Stimulated activated naive CD8-positive, alpha-beta T cell treated with anti-CD3 and anti-CD28 coated beads, Interleukin-15, Interleukin-2, amounts not matched to agents 100 ng/mL and 50 ng/mL, for 24 hours (primary cell): Measurements from ENCODE around the gene DENND1A.

Source experiments
- H3K27ac Mint-ChIP-seq: one replicate; pipeline ENCODE4 v1.8.0; 2021; ENCODE audit warnings: mild to moderate bottlenecking, mixed read lengths
- H3K27me3 Mint-ChIP-seq: one replicate; pipeline ENCODE4 v1.8.0; 2021; ENCODE audit warnings: mixed read lengths
- H3K36me3 Mint-ChIP-seq: one replicate; pipeline ENCODE4 v1.8.0; 2021; ENCODE audit warnings: low read depth, mixed read lengths
- H3K4me1 Mint-ChIP-seq: one replicate; pipeline ENCODE4 v1.8.0; 2021; ENCODE audit warnings: low read depth, mixed read lengths
- H3K4me3 Mint-ChIP-seq: one replicate; pipeline ENCODE4 v1.8.0; 2021; ENCODE audit warnings: mild to moderate bottlenecking, mixed read lengths
- H3K9me3 Mint-ChIP-seq: one replicate; pipeline ENCODE4 v1.8.0; 2021; ENCODE audit warnings: mixed read lengths

DENND1A gene

DNA sequence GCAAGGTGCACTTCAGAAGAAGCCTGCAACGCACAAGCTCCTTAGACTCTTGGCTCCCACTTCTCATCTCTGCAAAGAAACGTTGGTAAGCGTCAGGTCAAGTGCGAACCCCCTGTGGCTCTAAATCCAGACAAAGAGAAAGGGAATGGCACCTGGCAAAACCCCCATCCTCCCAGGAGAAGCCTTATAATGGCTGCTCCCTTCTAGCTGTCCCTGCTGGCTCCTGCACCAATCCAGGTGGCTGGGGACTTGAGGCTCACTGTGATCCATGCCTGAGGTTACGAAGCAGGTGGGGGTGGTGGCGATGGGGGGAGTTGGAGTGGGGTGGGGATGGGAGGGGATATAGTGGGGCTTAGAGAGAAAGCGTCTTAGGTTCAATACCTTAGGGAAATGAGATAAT, 272.8 kb downstream of the DENND1A start:
- Mint-ChIP-seq H3K4me1 (peaks cover 20% of the 10 kb centered on the region), H3K27ac (no peak overlapping the region), H3K4me3 (no peak overlapping the region), H3K36me3 (peaks cover 36% of the 10 kb centered on the region), H3K9me3 (peaks cover 8% of the 10 kb centered on the region), H3K27me3 (no peaks in the 10 kb centered on the region)

DNA sequence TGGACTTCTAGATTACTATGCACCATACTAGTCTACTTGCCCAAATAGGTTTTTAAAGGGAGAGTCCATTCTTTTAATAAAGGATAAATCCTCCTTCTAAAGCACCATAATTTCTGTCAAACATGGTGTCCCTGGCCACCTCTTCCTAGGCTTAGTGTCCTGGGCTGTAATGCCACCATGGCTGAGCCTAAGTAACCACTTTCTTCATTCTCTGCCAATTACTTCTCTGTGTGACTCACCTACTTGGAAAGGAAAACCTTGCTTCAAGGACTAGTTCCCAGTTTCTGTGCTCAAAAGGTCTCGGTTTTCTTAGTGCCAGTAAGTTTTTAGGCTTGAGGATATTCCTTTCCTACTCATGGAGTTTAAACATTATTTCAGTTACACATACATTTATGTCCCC, 273.4 kb downstream of the DENND1A start:
- no peak overlapping the region for H3K27ac Mint-ChIP-seq
- H3K4me1 Mint-ChIP-seq: peaks cover 17% of the 10 kb centered on the region
- H3K36me3 Mint-ChIP-seq: peaks cover 36% of the 10 kb centered on the region
- no peak overlapping the region for H3K4me3 Mint-ChIP-seq
- no peaks in the 10 kb centered on the region for H3K27me3 Mint-ChIP-seq
- peaks cover 3% of the 10 kb centered on the region for H3K9me3 Mint-ChIP-seq

DNA sequence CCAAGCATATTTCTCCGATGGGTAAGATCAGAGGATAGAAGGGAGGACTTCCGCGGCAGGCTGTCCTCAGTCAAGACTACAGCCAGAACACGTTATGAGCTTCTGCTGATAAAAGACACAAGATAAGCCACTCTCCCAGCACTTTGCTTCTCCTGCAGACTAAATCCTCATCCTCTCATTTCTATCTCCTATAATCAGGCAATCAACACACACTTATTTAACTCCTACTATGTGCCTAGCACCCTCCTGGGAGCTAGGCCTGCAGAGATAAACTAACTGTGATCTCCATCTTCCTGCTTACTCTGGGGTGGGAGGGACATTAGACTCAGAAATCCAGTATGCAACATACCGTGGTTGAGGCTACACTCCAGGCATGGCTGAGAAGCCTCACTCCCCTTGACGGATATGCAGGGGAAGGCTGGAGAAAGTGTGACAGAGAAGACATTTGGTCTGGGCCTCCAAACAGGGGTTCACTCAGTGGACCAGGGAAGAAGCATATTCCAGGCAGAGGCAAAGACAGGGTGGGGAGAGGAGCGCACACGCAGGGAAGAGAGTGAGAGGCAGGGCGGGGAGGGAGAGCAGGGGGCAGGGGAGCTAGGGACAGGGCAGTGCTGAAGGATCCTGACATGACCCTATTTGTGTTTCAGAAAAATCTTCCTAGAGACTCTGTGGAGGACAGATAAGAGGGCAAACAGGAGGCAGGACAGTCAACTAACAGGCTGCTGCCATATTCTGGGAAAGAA, 274.1 kb downstream of the DENND1A start:
- Mint-ChIP-seq H3K36me3 (peaks cover 34% of the 10 kb centered on the region), H3K9me3 (no peaks in the 10 kb centered on the region)

DNA sequence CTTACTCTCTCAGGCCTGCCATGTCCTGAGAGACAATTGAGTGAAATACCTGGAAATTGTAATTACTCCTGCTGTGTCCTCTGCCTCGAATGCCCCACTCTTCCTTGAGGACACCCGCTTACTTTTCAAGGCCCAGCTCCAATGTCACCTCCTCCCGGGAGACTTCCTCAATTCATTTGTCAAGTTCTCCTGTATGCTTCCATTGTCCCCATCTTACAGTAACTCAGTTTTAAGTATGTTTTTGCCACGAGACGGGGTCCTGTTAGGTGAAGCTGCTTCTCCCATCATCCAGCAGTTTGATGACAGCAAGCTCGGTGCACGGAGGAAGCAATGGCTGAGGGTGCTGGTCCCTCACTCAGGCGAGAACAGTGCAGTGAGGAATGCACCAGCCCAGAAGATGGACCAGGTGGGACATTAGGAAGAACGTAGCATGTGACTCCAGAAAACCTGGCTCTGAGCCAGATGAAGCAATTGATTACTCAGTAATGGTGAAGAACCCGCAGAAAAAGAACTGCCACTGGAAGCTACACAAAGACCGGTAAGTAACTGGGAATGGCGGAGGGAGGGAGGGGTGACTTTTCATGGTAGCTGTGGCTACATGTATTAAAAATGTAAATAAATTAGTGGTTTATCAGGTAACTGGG, 274.8 kb downstream of the DENND1A start:
- H3K36me3 Mint-ChIP-seq: peaks cover 35% of the 10 kb centered on the region
- H3K4me1 Mint-ChIP-seq: peaks cover 10% of the 10 kb centered on the region
- H3K4me3 Mint-ChIP-seq: no peak overlapping the region
- no peaks in the 10 kb centered on the region for H3K27me3 Mint-ChIP-seq
- H3K27ac Mint-ChIP-seq: no peak overlapping the region
- H3K9me3 Mint-ChIP-seq: no peaks in the 10 kb centered on the region

More for the DNA sequence above, 274.1 kb downstream of the DENND1A start:
- H3K27me3 Mint-ChIP-seq: no peaks in the 10 kb centered on the region
- H3K4me1 Mint-ChIP-seq: peaks cover 15% of the 10 kb centered on the region
- no peak overlapping the region for H3K4me3 Mint-ChIP-seq
- H3K27ac Mint-ChIP-seq: no peak overlapping the region

DNA sequence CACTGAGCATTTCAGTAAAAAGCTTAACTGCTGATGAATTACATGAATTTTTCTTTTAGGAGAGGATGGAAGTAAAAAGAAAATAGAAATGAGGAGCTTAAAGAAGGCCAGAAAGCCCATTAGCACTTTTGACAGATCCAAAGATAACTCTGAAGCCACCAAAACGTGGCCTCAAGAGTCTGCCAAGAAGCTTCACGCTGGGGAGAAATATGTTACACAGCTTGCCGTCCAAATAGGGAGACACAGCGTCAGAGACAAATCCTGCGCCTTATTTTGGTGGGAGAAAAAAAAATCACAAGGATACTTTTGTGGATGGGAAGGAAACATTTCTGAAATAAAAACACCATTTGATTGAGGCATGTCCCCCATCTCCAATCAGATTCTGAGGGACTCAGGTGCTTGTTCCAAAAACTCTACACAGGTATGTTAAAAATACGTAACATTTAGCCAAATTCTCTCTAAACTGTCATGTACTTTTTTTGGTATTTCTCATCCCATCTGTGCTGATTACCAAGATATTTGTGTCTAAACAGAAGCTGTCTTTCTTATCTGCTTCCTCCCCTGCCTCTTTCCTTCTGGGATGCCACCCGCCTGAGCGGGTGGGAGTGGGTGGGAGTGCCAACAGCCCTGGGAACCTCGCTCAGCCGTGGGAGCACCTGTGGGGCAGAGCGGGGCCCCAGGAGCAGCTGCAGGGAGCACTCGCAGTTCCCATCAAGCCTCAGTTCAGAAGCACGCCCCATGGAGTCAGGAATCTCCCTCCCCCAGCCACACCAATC, 275.5 kb downstream of the DENND1A start:
- H3K4me3 Mint-ChIP-seq: no peak overlapping the region
- peaks cover 9% of the 10 kb centered on the region for H3K4me1 Mint-ChIP-seq
- H3K27ac Mint-ChIP-seq: no peak overlapping the region
- no peaks in the 10 kb centered on the region for H3K9me3 Mint-ChIP-seq
- H3K36me3 Mint-ChIP-seq: peaks cover 35% of the 10 kb centered on the region
- no peaks in the 10 kb centered on the region for H3K27me3 Mint-ChIP-seq

DNA sequence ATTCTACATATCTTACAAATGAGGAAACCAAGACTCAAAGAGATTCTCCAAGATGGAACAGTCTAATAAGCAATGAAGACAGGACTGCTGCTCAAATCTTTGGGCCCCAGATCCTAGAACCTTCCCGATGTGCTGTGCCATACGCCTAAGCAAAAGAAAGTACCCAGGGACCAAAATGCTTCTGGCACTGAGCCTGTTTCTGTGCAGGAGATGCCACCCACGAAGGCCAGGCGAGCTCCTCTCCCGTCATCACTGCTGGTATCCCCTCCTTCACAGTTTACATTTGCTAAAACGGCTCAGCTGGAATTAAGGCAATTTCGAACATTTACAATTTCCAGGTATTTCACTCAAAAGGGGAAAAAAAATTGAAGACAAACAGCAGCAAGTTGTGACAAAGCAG, 277.5 kb downstream of the DENND1A start:
- H3K9me3 Mint-ChIP-seq: no peaks in the 10 kb centered on the region
- no peak overlapping the region for H3K27ac Mint-ChIP-seq
- peaks cover 47% of the 10 kb centered on the region for H3K36me3 Mint-ChIP-seq
- H3K4me1 Mint-ChIP-seq: no peaks in the 10 kb centered on the region
- H3K4me3 Mint-ChIP-seq: no peak overlapping the region
- H3K27me3 Mint-ChIP-seq: no peaks in the 10 kb centered on the region

DNA sequence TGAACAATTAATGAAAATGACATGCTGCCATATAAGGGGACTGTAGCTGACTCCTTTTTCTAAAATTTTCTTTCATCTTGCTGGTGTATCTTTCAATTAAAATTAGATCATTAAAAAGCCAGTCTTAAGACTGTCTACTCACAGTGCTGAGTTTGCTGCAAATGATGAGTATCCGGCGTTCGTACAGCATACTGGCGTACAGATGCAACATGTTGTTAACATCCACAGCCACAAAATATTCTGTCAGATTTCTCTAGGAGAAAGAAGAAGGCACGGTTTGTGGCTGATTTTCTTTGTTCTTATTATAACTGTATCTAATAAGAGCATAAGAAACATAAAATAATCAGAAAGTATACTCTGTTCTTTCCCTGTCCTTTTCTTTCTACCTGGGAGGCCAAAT, 278.1 kb downstream of the DENND1A start:
- Mint-ChIP-seq H3K4me1 (no peaks in the 10 kb centered on the region), H3K9me3 (no peaks in the 10 kb centered on the region), H3K4me3 (no peak overlapping the region), H3K27ac (no peak overlapping the region), H3K27me3 (no peaks in the 10 kb centered on the region), H3K36me3 (peaks cover 49% of the 10 kb centered on the region)

GRCh38 chr9:123651273-123651672, 278.7 kb downstream of the DENND1A start:
- H3K27ac Mint-ChIP-seq: no peak overlapping the region

DNA sequence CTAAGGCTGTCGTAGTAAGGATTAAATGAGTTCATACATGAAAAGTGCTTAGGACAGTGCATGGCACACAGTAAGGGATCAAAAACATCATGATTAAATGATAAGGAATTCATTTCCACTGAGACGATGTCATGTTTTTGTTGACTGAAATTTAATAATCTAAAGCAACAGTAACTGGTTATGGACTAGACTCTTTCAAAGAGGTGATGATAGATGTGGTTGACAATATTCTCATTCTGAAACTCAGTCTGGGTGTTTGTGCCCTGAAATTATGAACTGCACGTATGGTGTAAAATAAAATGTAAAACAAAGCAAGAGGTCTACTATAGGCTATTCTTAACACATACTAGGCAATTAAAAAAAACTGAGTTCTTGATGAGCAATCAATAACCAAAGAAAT, 280.0 kb downstream of the DENND1A start:
- no peak overlapping the region for H3K27ac Mint-ChIP-seq
- H3K9me3 Mint-ChIP-seq: no peaks in the 10 kb centered on the region
- no peaks in the 10 kb centered on the region for H3K4me1 Mint-ChIP-seq
- H3K36me3 Mint-ChIP-seq: peaks cover 62% of the 10 kb centered on the region
- H3K27me3 Mint-ChIP-seq: no peaks in the 10 kb centered on the region
- no peak overlapping the region for H3K4me3 Mint-ChIP-seq

More at GRCh38 chr9:123651273-123651672, 278.7 kb downstream of the DENND1A start:
- no peaks in the 10 kb centered on the region for H3K27me3 Mint-ChIP-seq
- no peaks in the 10 kb centered on the region for H3K4me1 Mint-ChIP-seq
- H3K4me3 Mint-ChIP-seq: no peak overlapping the region
- H3K36me3 Mint-ChIP-seq: peaks cover 55% of the 10 kb centered on the region
- H3K9me3 Mint-ChIP-seq: no peaks in the 10 kb centered on the region

GRCh38 chr9:123647145-123647544, 282.8 kb downstream of the DENND1A start:
- H3K27me3 Mint-ChIP-seq: no peaks in the 10 kb centered on the region
- H3K4me1 Mint-ChIP-seq: no peaks in the 10 kb centered on the region
- no peak overlapping the region for H3K4me3 Mint-ChIP-seq
- peaks cover 64% of the 10 kb centered on the region for H3K36me3 Mint-ChIP-seq
- no peak overlapping the region for H3K27ac Mint-ChIP-seq
- no peaks in the 10 kb centered on the region for H3K9me3 Mint-ChIP-seq

- Mint-ChIP-seq H3K27ac (no peak overlapping the region), H3K4me1 (peaks cover 11% of the 10 kb centered on the region), H3K36me3 (peaks cover 54% of the 10 kb centered on the region), H3K27me3 (no peaks in the 10 kb centered on the region), H3K9me3 (no peaks in the 10 kb centered on the region), H3K4me3 (no peak overlapping the region)
Measured at GRCh38 chr9:123645762-123646161, 284.2 kb downstream of the DENND1A start.

GRCh38 chr9:123645126-123645525, 284.8 kb downstream of the DENND1A start:
- no peaks in the 10 kb centered on the region for H3K9me3 Mint-ChIP-seq
- peaks cover 50% of the 10 kb centered on the region for H3K36me3 Mint-ChIP-seq
- no peak overlapping the region for H3K27ac Mint-ChIP-seq
- no peaks in the 10 kb centered on the region for H3K27me3 Mint-ChIP-seq
- H3K4me1 Mint-ChIP-seq: peaks cover 17% of the 10 kb centered on the region
- H3K4me3 Mint-ChIP-seq: no peak overlapping the region

GRCh38 chr9:123643518-123643917, 286.4 kb downstream of the DENND1A start:
- Mint-ChIP-seq H3K9me3 (no peaks in the 10 kb centered on the region), H3K27ac (no peak overlapping the region), H3K36me3 (peaks cover 45% of the 10 kb centered on the region), H3K4me1 (peaks cover 28% of the 10 kb centered on the region), H3K27me3 (no peaks in the 10 kb centered on the region), H3K4me3 (no peak overlapping the region)

DNA sequence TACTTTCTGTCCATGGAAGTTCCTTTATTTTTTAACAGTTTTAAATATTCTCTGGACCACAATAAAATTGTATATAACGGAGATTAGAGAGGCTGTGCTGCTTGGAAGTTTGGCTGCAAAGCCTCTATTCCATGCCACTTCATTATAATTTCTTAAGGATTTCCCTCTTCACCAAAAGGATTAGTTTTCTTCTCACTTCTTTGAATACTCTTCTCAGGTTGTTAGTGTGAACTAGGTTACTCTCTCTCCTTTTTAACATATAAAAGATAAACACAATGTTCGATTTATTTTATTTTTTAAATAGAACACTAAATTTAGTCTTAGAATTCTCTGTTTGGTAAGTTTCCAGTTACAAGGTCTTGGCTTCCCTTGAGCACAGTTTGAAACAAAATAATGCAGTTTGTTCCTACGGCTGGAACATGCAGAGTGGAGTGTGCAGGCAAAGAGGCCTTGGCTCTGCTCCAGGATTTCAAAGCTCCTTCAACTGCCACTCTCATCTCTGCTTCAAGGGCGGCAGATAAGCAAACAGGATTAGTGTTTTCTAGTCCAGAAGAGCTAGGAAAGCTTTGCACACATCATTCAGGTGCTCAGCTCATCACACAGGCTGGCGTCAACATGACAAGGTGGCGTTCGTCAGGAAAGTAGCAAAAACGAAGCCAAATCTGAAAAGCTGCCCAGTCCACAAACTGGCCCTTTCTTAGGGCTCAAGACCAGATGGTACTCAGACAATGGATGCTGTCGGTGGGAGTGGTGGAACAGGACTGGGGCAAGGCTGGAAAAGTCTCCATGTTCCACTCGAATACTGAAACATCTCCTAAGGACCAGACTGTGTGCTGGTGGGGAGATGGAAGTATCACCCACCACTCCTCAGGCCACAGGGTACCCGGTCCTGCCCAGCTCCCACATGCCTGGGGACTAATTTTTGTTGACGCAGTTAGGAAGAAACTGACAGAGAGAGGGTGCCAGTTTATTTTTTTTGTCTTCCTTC, 287.3 kb downstream of the DENND1A start:
- Mint-ChIP-seq H3K4me1 (peaks cover 37% of the 10 kb centered on the region), H3K9me3 (no peaks in the 10 kb centered on the region), H3K27me3 (no peaks in the 10 kb centered on the region), H3K4me3 (no peak overlapping the region), H3K36me3 (peaks cover 35% of the 10 kb centered on the region), H3K27ac (no peak overlapping the region)
